GM21381 (cell line): ENCODE data around the gene PHC3.

Experiments used
- ATAC-seq: cut with Tn5 transposase; IDR thresholded peaks from one replicate; pipeline ENCODE4 v1.9.1; 2021; ENCODE audit warnings: mild to moderate bottlenecking, moderate library complexity; ENCODE audit not compliant: unreplicated experiment

The PHC3 gene

DNA sequence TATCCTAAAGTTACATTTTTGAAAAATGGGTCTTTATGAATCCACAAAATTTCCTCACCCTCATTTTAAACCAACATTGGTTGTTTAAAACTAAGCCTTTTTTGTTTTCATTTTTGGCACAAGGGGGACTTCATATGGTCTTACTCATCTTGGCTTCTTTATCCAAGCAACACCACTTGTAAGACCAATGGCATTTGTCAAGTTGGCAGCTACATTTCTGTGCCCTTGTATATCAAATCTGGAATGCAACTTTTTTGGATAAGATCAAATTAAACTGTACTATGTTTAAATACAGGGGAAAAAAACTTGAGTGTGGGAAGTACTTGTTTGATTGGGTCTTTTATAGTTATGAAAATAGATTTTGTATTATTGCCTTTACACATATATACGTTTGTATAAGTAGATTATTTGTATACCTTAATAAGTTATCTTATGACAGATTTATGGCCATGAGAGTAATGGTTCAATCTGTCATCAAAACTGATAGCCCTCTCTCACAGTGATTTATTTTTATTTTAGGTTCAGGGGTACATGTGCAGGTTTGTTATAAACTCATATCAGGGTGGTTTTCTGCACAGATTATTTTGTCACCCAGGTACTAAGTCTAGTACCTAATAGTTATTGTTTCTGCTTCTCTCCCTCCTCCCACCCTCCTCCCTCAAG is 100.3 kb downstream of the PHC3 start:
- no peak for ATAC-seq

- no peak for ATAC-seq
These were observed 100.9 kb downstream of the PHC3 start for GRCh38 chr3:170080605-170081004.

- no peak for ATAC-seq
These were observed 101.9 kb downstream of the PHC3 start for GRCh38 chr3:170079536-170080165.

DNA sequence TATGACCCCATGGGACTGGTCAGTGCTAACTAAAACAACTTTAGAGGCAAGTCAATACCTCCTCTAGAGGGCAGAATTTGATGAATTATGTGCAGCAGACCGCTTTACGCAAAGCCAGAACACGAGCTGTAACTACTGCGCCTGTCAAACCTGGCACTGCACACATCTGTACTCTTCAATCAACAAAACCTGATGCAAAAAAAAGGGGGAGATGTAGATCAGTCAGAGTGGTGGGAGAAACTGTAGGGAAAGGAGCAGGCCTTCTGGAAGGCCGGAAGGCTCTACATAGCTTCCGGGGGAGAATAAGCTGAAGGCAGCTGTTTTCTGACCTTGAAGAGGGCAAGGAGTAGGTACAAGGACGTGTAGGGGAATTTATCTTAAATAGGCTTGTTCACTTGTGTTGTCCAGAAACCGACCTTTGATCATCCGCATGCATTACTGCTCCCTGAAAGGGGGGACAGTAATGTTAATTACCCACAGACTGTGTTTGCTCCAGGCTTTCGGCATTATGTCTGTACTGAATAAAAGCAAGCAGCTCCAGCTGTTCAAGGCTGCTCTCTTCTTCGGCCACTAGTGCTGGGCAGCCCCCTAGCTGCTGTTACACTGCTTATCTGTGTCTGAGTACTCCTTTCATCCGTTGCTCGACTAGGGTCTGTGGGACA is 102.8 kb downstream of the PHC3 start:
- no peak for ATAC-seq

DNA sequence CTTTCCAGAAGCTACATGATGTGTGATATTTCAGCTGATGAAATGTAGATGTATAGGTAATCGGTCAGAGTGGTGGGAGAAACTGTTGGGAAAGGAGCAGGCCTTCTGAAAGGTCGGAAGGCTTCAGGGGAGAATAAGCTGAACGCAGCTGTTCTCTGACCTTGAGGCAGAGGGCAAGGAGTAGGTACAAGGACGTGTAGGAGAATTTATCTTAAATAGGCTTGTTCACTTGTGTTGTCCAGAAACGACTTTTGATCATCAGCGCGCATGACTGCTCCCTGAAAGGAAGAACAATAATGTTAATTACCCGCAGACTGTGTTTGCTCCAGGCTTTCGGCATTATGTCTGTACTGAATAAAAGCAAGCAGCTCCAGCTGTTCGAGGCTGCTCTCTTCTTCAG is 104.2 kb downstream of the PHC3 start:
- ATAC-seq, result no peak

DNA sequence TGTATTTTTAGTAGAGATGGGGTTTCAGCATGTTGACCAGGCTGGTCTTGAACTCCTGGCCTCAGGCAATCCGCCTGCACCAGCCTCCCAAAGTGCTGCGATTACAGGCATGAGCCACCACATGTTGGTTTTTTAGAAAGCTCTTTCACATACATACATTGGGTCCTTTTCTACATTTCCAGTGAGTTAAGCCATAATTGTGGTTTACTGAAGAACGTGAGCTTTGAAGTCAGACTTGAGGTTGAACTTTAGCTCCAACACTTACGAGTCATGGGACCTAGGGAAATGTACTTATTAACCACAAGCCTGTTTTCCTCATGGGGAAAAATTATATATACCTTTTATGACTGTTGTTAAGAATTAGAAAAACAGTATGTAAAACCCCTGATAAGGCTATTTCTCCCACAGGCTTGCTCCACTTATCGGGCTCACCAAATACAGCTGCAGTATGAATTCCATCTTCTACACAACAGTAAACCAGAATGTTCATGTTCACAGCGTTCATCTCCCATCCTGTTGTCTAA is 104.8 kb downstream of the PHC3 start:
- no peak for ATAC-seq

DNA sequence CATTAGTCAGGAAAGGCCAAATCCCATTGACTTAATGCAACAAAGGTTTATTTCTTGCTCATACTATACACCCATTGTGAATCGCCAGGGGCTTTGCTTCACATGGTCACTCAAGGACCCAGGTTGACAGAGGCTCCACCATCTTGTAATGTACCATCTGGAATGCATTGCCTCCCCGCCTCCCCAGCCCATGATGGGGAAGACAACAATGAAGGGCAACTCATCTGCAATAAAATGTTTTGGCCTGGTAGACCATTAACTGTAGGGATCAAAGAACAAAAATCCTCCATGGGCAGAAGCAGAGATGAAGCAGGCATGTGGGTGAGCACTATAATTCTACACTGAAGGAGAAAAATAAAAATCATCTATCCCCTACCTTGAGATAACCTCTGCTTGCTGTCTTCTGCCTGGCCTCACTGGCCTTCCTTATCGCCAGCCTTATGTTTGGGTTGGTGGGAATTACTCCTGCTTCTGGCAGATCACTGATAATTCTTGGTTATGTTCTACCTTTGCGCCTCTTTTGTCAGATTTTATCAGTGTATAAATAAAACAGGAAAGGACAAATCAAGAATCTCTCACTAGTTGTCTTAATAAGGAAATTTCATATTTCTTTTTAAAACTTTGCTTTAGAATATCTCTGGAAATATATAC is 106.0 kb downstream of the PHC3 start:
- no peak for ATAC-seq

DNA sequence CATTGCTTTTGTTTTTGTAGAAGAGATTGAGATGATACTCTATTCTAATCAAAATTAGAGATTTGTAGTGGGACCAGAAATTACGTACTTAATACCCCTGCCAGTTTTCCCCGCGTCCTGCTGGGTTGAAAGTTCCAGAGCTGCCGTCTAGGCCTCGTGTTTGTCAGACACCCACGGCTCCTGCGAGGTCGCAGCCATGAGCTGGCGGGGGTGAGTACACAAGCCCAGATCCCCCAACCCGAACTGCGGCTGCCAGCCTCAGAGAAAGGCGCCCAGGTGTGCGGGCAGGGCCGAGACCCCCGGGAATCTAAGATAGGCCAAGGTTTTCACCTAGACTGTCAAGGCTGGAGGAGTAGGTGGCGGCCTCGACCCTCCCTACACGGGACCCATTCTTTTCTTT is 117.4 kb downstream of the PHC3 start:
- no peak for ATAC-seq

GRCh38 chr3:170063691-170064090 is 117.8 kb downstream of the PHC3 start:
- no peak for ATAC-seq

GRCh38 chr3:170062769-170063168 is 118.8 kb downstream of the PHC3 start:
- no peak for ATAC-seq

- ATAC-seq, result no peak
These were observed 119.5 kb downstream of the PHC3 start for GRCh38 chr3:170062068-170062467.

DNA sequence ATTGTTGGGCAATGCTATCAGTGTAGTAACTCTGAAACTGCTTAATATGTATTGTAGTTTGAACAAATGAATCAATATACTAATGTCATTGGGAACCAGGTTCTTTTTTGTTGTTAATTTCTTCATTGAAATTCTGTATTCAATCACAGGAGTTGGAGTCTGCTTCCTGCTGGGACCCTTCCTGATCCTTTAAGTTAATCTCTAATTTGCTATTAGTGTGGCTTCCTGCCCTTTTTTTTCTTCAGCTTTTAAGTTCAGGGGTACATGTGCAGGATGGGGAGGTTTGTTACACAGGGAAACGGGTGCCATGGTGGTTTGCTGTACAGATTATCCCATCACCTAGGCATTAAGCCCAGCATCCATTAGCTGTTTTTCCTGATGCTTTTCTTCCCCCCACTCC is 122.1 kb downstream of the PHC3 start:
- ATAC-seq, result no peak

DNA sequence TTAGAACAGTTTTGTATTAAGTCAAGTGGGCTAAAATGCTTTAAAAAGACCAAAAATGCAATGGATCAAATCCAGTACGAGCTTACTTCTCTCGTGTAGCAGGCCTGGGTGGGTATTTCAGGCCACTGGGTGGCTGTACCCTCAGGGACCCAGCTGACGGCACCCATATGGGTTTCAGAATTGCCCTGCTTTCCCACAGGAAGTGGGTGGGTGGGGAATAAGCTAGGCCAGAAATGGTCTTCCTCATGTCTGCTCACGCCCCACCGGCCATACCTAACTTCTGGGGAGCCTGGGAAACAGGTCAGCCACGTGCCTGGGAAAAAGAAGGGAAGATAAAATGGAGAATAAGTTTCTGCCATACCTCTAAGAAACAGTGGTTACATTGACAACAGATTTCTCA is 123.4 kb downstream of the PHC3 start:
- ATAC-seq, result no peak

GRCh38 chr3:170057550-170057949 is 124.0 kb downstream of the PHC3 start:
- ATAC-seq, result no peak

GRCh38 chr3:170056710-170057454 is 124.7 kb downstream of the PHC3 start:
- ATAC-seq, result peak; percentile 87

DNA sequence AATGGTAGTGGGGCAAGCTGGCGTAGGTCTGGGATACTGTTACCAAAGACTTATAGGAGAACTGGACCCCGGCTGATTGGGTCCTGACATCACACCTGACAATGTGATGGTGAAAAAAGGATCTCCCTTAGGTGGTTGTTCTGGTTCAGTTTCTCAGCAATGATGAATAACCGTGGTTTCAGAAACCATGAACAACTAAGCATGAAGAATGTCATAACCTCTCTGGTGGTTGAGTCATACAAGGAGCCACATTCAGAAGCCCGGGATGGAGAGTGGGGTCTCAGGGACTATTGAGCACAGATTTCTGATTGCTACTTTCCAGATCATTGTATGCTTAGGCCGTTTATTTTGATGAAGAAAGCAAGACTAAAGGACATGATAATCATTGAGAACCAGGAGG is 126.3 kb downstream of the PHC3 start:
- peak; percentile 70 for ATAC-seq

GRCh38 chr3:170054204-170054603 is 127.3 kb downstream of the PHC3 start:
- ATAC-seq, result no peak

- ATAC-seq, result no peak
These were observed 129.1 kb downstream of the PHC3 start for GRCh38 chr3:170052398-170052797.

DNA sequence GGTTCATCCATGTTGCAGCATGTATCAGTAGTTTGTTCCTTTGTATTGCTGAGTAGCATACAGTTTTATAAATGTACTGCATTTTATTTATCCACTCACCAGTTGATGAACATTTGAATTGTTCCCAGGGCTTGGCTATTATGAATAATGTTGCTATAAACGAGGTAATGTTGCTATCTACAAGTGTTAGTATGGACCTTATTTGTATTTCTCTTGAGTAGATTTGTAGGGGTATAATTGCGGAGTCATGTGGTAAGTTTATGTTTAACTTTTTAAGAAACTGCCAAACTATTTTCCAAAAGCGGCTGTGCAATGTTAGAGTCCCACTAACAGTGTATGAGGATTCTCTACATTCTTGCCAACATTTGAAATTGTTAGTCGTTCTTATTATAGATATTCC is 130.8 kb downstream of the PHC3 start:
- ATAC-seq, result no peak

GRCh38 chr3:170049146-170050000 is 132.2 kb downstream of the PHC3 start:
- no peak for ATAC-seq
